K562 (cell line): Measurements from ENCODE around the gene MSMO1. TPM values are rescaled to one million over a fixed set of nuclear protein-coding genes. Genes with fewer than 3 reads are reported as not detected.

Experiments
- ATAC-seq: fragments of 200-7000 bp; cut with Tn5 transposase; 3 replicates; pipeline ENCODE4 v1.9.1; 2020; ENCODE audit warnings: moderate library complexity
- BruUV-seq: library from RNA; stranded (reverse); fragments of 400-500 nt; replicated peaks from 2 replicates; lab custom pipeline; 2021; lab: Mats Ljungman, UMichigan
- CTCF ChIA-PET: fragments of 300-600 bp; formaldehyde crosslinking; extraction: SDS; loops from one replicate; lab custom pipeline; 2021; ENCODE audit warnings: low intra/inter-chr PET ratio; lab: Yijun Ruan, JAX
- POLR2A ChIA-PET: fragments of 300-600, 350-650 bp; sonication (Branson Sonifier 250); formaldehyde crosslinking; extraction: SDS; loops from one replicate; lab custom pipeline; 2021; ENCODE audit warnings: antibody characterized with exemption, inconsistent platforms; lab: Yijun Ruan, JAX
- DNase-seq, 4 experiments: peaks; one replicate each; pipeline versions ENCODE4 v3.0.0 to v3.0.0-alpha.2; 2011 to 2018; ENCODE audit warnings: low spot score in 3 of 4, mixed read lengths in 3 of 4; ENCODE audit errors: extremely low read depth in 1 of 4
- FAIRE-seq: peaks from 2 replicates; lab custom pipeline; 2011; peaks lifted over from hg19 to GRCh38; lab: Jason Lieb, UNC
- H2AFZ ChIP-seq: 2 replicates; pipeline ENCODE4 v1.6.0; 2011; ENCODE audit warnings: low read depth, low read length, control low read depth, inconsistent platforms
- H3K27ac ChIP-seq: fragments of 200-600 bp; 3 replicates; pipeline ENCODE4 v1.8.0; 2011; ENCODE audit warnings: low read depth, mild to moderate bottlenecking, control low read depth, inconsistent platforms, low read length, moderate library complexity, mixed read lengths; ENCODE audit errors: extremely low read depth
- H3K27me3 ChIP-seq, 2 experiments: fragments of 300-600 bp in 1 of 2; 2 replicates in 1 of 2; 3 replicates in 1 of 2; pipeline versions ENCODE4 v1.6.0 to v1.8.0; 2011; ENCODE audit warnings: inconsistent platforms in 2 of 2, low read length in 2 of 2, mild to moderate bottlenecking in 1 of 2, mixed read lengths in 1 of 2, moderate library complexity in 1 of 2; ENCODE audit not compliant: control insufficient read depth in 2 of 2, insufficient read depth in 2 of 2
- H3K36me3 ChIP-seq: fragments of 300-600 bp; 3 replicates; pipeline ENCODE4 v1.8.0; 2011; ENCODE audit warnings: mild to moderate bottlenecking, low read length, inconsistent platforms; ENCODE audit not compliant: control insufficient read depth, insufficient read depth
- H3K4me1 ChIP-seq, 2 experiments: fragments of 200-600 bp in 1 of 2; replicated peaks in 1 of 2; 2 replicates in 1 of 2; 3 replicates in 1 of 2; pipeline versions ENCODE4 v1.5.1 to v1.8.0; 2011; ENCODE audit warnings: inconsistent platforms in 2 of 2, low read length in 2 of 2, mild to moderate bottlenecking in 1 of 2, mixed read lengths in 1 of 2, moderate library complexity in 1 of 2; ENCODE audit not compliant: control insufficient read depth in 2 of 2, insufficient read depth in 2 of 2
- H3K4me2 ChIP-seq: 2 replicates; pipeline ENCODE4 v1.6.1; 2011; ENCODE audit warnings: low read length, control low read depth, inconsistent platforms, mixed read lengths; ENCODE audit not compliant: insufficient read depth
- H3K4me3 ChIP-seq: fragments of 200-600 bp; sonication (generic), shearing (Covaris generic); 2 replicates; pipeline ENCODE4 v1.5.1; 2016; ENCODE audit warnings: control low read depth, inconsistent platforms
- H3K79me2 ChIP-seq: fragments of 200-600 bp; 3 replicates; pipeline ENCODE4 v1.8.0; 2011; ENCODE audit warnings: low read length, inconsistent platforms; ENCODE audit not compliant: control insufficient read depth, insufficient read depth
- H3K9ac ChIP-seq, 2 experiments: 2 replicates each; pipeline versions ENCODE4 v1.6.0 to v1.6.1; 2011; ENCODE audit warnings: low read depth in 2 of 2, low read length in 2 of 2, control low read depth in 1 of 2, inconsistent platforms in 1 of 2, mild to moderate bottlenecking in 1 of 2, mixed read lengths in 1 of 2; ENCODE audit not compliant: insufficient read depth in 1 of 2
- H3K9me1 ChIP-seq: one replicate; pipeline ENCODE4 v1.6.0; 2011; ENCODE audit warnings: inconsistent platforms, mild to moderate bottlenecking, low read length, moderate library complexity; ENCODE audit not compliant: control insufficient read depth, insufficient read depth
- H3K9me3 ChIP-seq: replicated peaks from 2 replicates; pipeline ENCODE4 v1.5.1; 2011; ENCODE audit warnings: low read depth, low read length, inconsistent platforms; ENCODE audit not compliant: control insufficient read depth, insufficient read depth
- H4K20me1 ChIP-seq: replicated peaks from 2 replicates; pipeline ENCODE4 v1.6.1; 2011; ENCODE audit warnings: low read length, inconsistent platforms, mixed read lengths; ENCODE audit not compliant: control insufficient read depth, insufficient read depth
- CTCF ChIP-seq, 3 experiments: IDR thresholded peaks in 2 of 3; conservative IDR thresholded peaks in 1 of 3; 2 replicates each; pipeline ENCODE4 v1.5.1; 2011 to 2012; ENCODE audit warnings: low read length in 3 of 3, mild to moderate bottlenecking in 3 of 3, control low read depth in 2 of 3, improper control_type of control experiment in 1 of 3, inconsistent platforms in 1 of 3, low read depth in 1 of 3, mixed read lengths in 1 of 3, moderate library complexity in 1 of 3; ENCODE audit not compliant: insufficient read depth in 2 of 3
- E4F1 ChIP-seq: fragments of 250-450 bp; sonication (Bioruptor Pico); IDR thresholded peaks from 2 replicates; pipeline ENCODE4 v1.5.0; 2021; ENCODE audit warnings: mild to moderate bottlenecking, borderline replicate concordance
- EP400 ChIP-seq: fragments of 450-650 bp; IDR thresholded peaks from 2 replicates; pipeline ENCODE4 v1.6.1; 2017; ENCODE audit warnings: antibody characterized with exemption, mild to moderate bottlenecking, moderate library complexity
- FUS ChIP-seq: fragments of 200-400 bp; formaldehyde crosslinking; optimal IDR thresholded peaks from 2 replicates; pipeline ENCODE3; 2017; ENCODE audit warnings: low read depth, low read length
- HDAC1 ChIP-seq, 2 experiments: fragments of 450-650 bp; IDR thresholded peaks; 2 replicates each; pipeline ENCODE4 v1.6.1; 2016 to 2017; ENCODE audit warnings: inconsistent platforms in 1 of 2, mild to moderate bottlenecking in 1 of 2, moderate library complexity in 1 of 2
- NFIC ChIP-seq: fragments of 450-650 bp; IDR thresholded peaks from 2 replicates; pipeline ENCODE4 v1.6.1; 2017; ENCODE audit warnings: mild to moderate bottlenecking, inconsistent platforms
- PHB ChIP-seq: fragments of 250-450 bp; sonication (Bioruptor Pico); IDR thresholded peaks from 2 replicates; pipeline ENCODE4 v1.5.0; 2021
- POLR3A ChIP-seq: IDR thresholded peaks from 2 replicates; pipeline ENCODE4 v1.6.1; 2011; ENCODE audit warnings: borderline replicate concordance, mild to moderate bottlenecking, moderate library complexity; ENCODE audit not compliant: insufficient read length, insufficient read depth; ENCODE audit errors: extremely low read depth
- PREB ChIP-seq: sonication (generic); formaldehyde crosslinking; IDR thresholded peaks from 2 replicates; pipeline ENCODE4 v1.8.1; 2023; ENCODE audit warnings: mild to moderate bottlenecking, missing genetic modification reagents
- PTBP1 ChIP-seq: fragments of 200-400 bp; formaldehyde crosslinking; IDR thresholded peaks from 2 replicates; pipeline ENCODE4 v1.6.1; 2017; ENCODE audit warnings: low read depth, low read length
- RAD51 ChIP-seq: fragments of 450-650 bp; IDR thresholded peaks from 2 replicates; pipeline ENCODE4 v1.7.1; 2016; ENCODE audit warnings: low read depth, mild to moderate bottlenecking, borderline replicate concordance
- SPI1 ChIP-seq: IDR thresholded peaks from 2 replicates; pipeline ENCODE4 v1.6.1; 2011; ENCODE audit warnings: low read depth, low read length, control low read depth, borderline replicate concordance
- STAT5B ChIP-seq: fragments of 250-450 bp; sonication (Bioruptor Pico); IDR thresholded peaks from 2 replicates; pipeline ENCODE4 v1.8.0; 2021; ENCODE audit warnings: mild to moderate bottlenecking, inconsistent platforms
- TOE1 ChIP-seq, 2 experiments: fragments of 450-650 bp in 1 of 2; sonication (generic) in 1 of 2; formaldehyde crosslinking in 1 of 2; IDR thresholded peaks; 2 replicates each; pipeline versions ENCODE4 v1.7.1 to v1.8.0; 2016 to 2022; ENCODE audit warnings: borderline replicate concordance in 2 of 2, mild to moderate bottlenecking in 2 of 2, antibody characterized with exemption in 1 of 2, inconsistent platforms in 1 of 2, low read depth in 1 of 2, missing genetic modification reagents in 1 of 2, moderate library complexity in 1 of 2
- ZNF398 ChIP-seq: fragments of 250-450 bp; sonication (Bioruptor Pico); IDR thresholded peaks from 2 replicates; pipeline ENCODE4 v1.8.0; 2021; ENCODE audit warnings: moderate library complexity, mild to moderate bottlenecking, inconsistent platforms
- WGBS: fragments of 100-300 bp; shearing (Covaris generic); methylation state at CpG from one replicate; pipeline ENCODE4 v1.1.6; 2016; ENCODE audit warnings: low coverage, mixed read lengths; ENCODE audit not compliant: insufficient coverage; ENCODE audit errors: missing lambda C conversion rate; 5-methylcytosine and 5-hydroxymethylcytosine counted together
- in situ Hi-C: fragments of 300-500 bp; cut with MboI; formaldehyde crosslinking; loops from 4 replicates; pipeline ENCODE4 v1.15.0; 2018; ENCODE audit warnings: inconsistent platforms, mixed read lengths
- intact Hi-C: fragments of 100-400 bp; cut with micrococcal nuclease; formaldehyde crosslinking; loops from 2 replicates; pipeline ENCODE4 v1.14.2; 2022
- polyA plus RNA-seq, 8 experiments: library from polyadenylated mRNA; depleted of rRNA in 4 of 8; stranded (reverse) in 5 of 8; unstranded in 3 of 8; fragments of >200 nt; fragmentation: Nextera tagmentation in 2 of 8; fragmentation: Illumina TruSeq in 1 of 8; extraction: Ambion mirVana in 2 of 8; extraction: Trizol in 1 of 8; gene quantifications; 2 replicates each; pipeline versions ENCODE4 v1.2.1 to v1.2.3, GENCODE V29; 2011 to 2014; ENCODE audit warnings: inconsistent platforms in 1 of 8, missing spikeins in 1 of 8
- total RNA-seq, 7 experiments: library from RNA; depleted of rRNA in 6 of 7; stranded (reverse); fragments of >200 nt in 6 of 7; fragmentation: Illumina TruSeq in 2 of 7; extraction: Trizol in 2 of 7; gene quantifications; 2 replicates each; pipeline versions ENCODE4 v1.2.1 to v1.2.3, GENCODE V29; 2011 to 2021; ENCODE audit warnings: low replicate concordance in 1 of 7

Gene MSMO1
- total and polyA plus RNA-seq, 9 of the 15 experiments (the other 6 are each of a cell fraction or from before 2014, with no cell fraction given) = 32.0 to 172 (median 63.5) TPM

GRCh38 chr4:165384598-165384997, 57.1 kb downstream of the MSMO1 start:
- H3K9me1 ChIP-seq = no peaks in the 10 kb centered on the region
- H3K4me1 ChIP-seq = no peaks in the 10 kb centered on the region
- in situ Hi-C loops (no loop called here), intact Hi-C loops (no loop called here)
- H3K4me3 ChIP-seq = no peak overlapping the region
- no peak overlapping the region for H3K4me2 ChIP-seq
- FAIRE-seq (no peak), DNase-seq (no peak), ATAC-seq (peak; percentile 38; the same call in 1 of the 3 replicates)
- H3K79me2 ChIP-seq = no peaks in the 10 kb centered on the region
- no peak overlapping the region for H3K9ac ChIP-seq
- H3K9me3 ChIP-seq = no peaks in the 10 kb centered on the region
- H2AFZ ChIP-seq = no peak overlapping the region
- ChIA-PET POLR2A (interaction anchor here (1.2 kb wide), 1 partner anchor 176 kb away, joined by 5 read pairs; no protein-coding TSS in a partner anchor), CTCF (interaction anchor here (1.0 kb wide), 1 partner anchor 80 kb away, joined by 4 read pairs; no protein-coding TSS in a partner anchor)
- no peak overlapping the region for H3K27ac ChIP-seq
- peaks cover 0 to 6% of the 10 kb centered on the region in 2 experiments; a peak in 2 of 5 replicates for H3K27me3 ChIP-seq
- TF ChIP-seq EP400 = no peak
- TF ChIP-seq ZNF398 = no peak
- no peak for TF ChIP-seq POLR3A
- TF ChIP-seq CTCF (IDR thresholded peaks at IDR 0.05 in 2 of 3, conservative IDR thresholded peaks at IDR 0.05 in 1 of 3; ENCODE audit: insufficient read depth in 2 of 3, low read depth in 1 of 3, low read length in 3 of 3) = peak in 2 of 3 experiments; percentile 4 to 15; a peak in 1 of 6 replicates
- TF ChIP-seq PTBP1 = no peak
- no peak for TF ChIP-seq FUS
- no peak for TF ChIP-seq HDAC1 (IDR thresholded peaks at IDR 0.05)
- TF ChIP-seq PHB (CRISPR knock-in tag) = no peak
- TF ChIP-seq STAT5B = no peak
- no peak for TF ChIP-seq SPI1
- no peak for TF ChIP-seq TOE1 (IDR thresholded peaks at IDR 0.05; ENCODE audit: borderline replicate concordance)
- no peak for TF ChIP-seq TOE1 (CRISPR knock-in tag; IDR thresholded peaks at IDR 0.05; ENCODE audit: borderline replicate concordance, low read depth)
- TF ChIP-seq PREB = no peak
- peak; percentile 26 for TF ChIP-seq NFIC
- TF ChIP-seq E4F1 = no peak
- TF ChIP-seq RAD51 = no peak
- 0% methylated on average over 1 of the region's 1 CpG for WGBS
- no peaks in the 10 kb centered on the region for H4K20me1 ChIP-seq
- no peaks in the 10 kb centered on the region for H3K36me3 ChIP-seq
- BruUV-seq = no TSS peak
